HUES48 (cell line): ENCODE results near the gene LRRIQ4.
A peak's percentile ranks its signal among the peaks of the same experiment; 100 is the strongest.

Source experiments
- H3K27ac ChIP-seq: one replicate; pipeline ENCODE4 v1.7.0; 2013; ENCODE audit warnings: low read depth, low read length, inconsistent platforms
- H3K27me3 ChIP-seq: 2 replicates; pipeline ENCODE4 v1.6.1; 2013; ENCODE audit warnings: mild to moderate bottlenecking, low read length; ENCODE audit not compliant: control insufficient read depth, insufficient read depth
- H3K36me3 ChIP-seq: 2 replicates; pipeline ENCODE4 v1.6.1; 2013; ENCODE audit warnings: low read length; ENCODE audit not compliant: control insufficient read depth, insufficient read depth
- H3K4me1 ChIP-seq: 2 replicates; pipeline ENCODE4 v1.6.1; 2013; ENCODE audit warnings: mild to moderate bottlenecking, low read length; ENCODE audit not compliant: control insufficient read depth, insufficient read depth
- H3K4me3 ChIP-seq: 2 replicates; pipeline ENCODE4 v1.5.1; 2013; ENCODE audit warnings: mild to moderate bottlenecking, low read depth, low read length
- H3K9ac ChIP-seq: 2 replicates; pipeline ENCODE4 v1.6.1; 2013; ENCODE audit warnings: mild to moderate bottlenecking, low read depth, low read length, moderate library complexity
- H3K9me3 ChIP-seq: 2 replicates; pipeline ENCODE4 v1.6.1; 2013; ENCODE audit warnings: low read length; ENCODE audit not compliant: control insufficient read depth, insufficient read depth

Gene LRRIQ4

GRCh38 chr3:169861871-169862270, 49.2 kb downstream of the LRRIQ4 start:
- Histone ChIP-seq H3K36me3 (no peaks in the 10 kb centered on the region), H3K27me3 (no peaks in the 10 kb centered on the region), H3K4me1 (peaks cover 5% of the 10 kb centered on the region; the same call in 1 of the 2 replicates), H3K4me3 (no peak overlapping the region), H3K9ac (no peak overlapping the region), H3K9me3 (no peaks in the 10 kb centered on the region), H3K27ac (peak overlapping the region; percentile 5)

- no peak overlapping the region for H3K27ac ChIP-seq
- H3K4me3 ChIP-seq, result no peak overlapping the region
- H3K27me3 ChIP-seq, result no peaks in the 10 kb centered on the region
- peaks cover 5% of the 10 kb centered on the region; the same call in 1 of the 2 replicates for H3K4me1 ChIP-seq
- H3K36me3 ChIP-seq, result no peaks in the 10 kb centered on the region
- no peaks in the 10 kb centered on the region for H3K9me3 ChIP-seq
- no peak overlapping the region for H3K9ac ChIP-seq
Observed at GRCh38 chr3:169863458-169863899, 50.8 kb downstream of the LRRIQ4 start.

GRCh38 chr3:169864270-169864669, 51.6 kb downstream of the LRRIQ4 start:
- H3K4me3 ChIP-seq, result no peak overlapping the region
- no peak overlapping the region for H3K9ac ChIP-seq
- no peak overlapping the region for H3K27ac ChIP-seq
- no peaks in the 10 kb centered on the region for H3K36me3 ChIP-seq
- H3K9me3 ChIP-seq, result no peaks in the 10 kb centered on the region
- no peaks in the 10 kb centered on the region for H3K27me3 ChIP-seq
- H3K4me1 ChIP-seq, result peaks cover 5% of the 10 kb centered on the region; the same call in 1 of the 2 replicates

- Histone ChIP-seq H3K36me3 (no peaks in the 10 kb centered on the region), H3K27ac (no peak overlapping the region), H3K4me1 (peaks cover 12% of the 10 kb centered on the region), H3K4me3 (no peak overlapping the region), H3K27me3 (no peaks in the 10 kb centered on the region), H3K9ac (no peak overlapping the region), H3K9me3 (no peaks in the 10 kb centered on the region)
Observed at GRCh38 chr3:169865176-169865767, 52.6 kb downstream of the LRRIQ4 start.

- Histone ChIP-seq H3K4me1 (peaks cover 8% of the 10 kb centered on the region; the same call in 1 of the 2 replicates), H3K4me3 (no peak overlapping the region), H3K27ac (no peak overlapping the region), H3K27me3 (no peaks in the 10 kb centered on the region; the same call in 1 of the 2 replicates), H3K36me3 (no peaks in the 10 kb centered on the region), H3K9ac (no peak overlapping the region), H3K9me3 (no peaks in the 10 kb centered on the region)
Observed at GRCh38 chr3:169867584-169868210, 55.0 kb downstream of the LRRIQ4 start.

GRCh38 chr3:169868369-169868768, 55.7 kb downstream of the LRRIQ4 start:
- Histone ChIP-seq H3K4me1 (peaks cover 8% of the 10 kb centered on the region; the same call in 1 of the 2 replicates), H3K9me3 (no peaks in the 10 kb centered on the region), H3K4me3 (no peak overlapping the region), H3K27me3 (no peaks in the 10 kb centered on the region; the same call in 1 of the 2 replicates), H3K27ac (no peak overlapping the region), H3K36me3 (no peaks in the 10 kb centered on the region), H3K9ac (no peak overlapping the region)

GRCh38 chr3:169869484-169870220, 57.0 kb downstream of the LRRIQ4 start, which contains the start of gene LRRC31:
LRRC31 (minus strand) TSS chr3:169869935; CDS start chr3:169869807, 128 bp downstream.
- no peaks in the 10 kb centered on the region for H3K9me3 ChIP-seq
- no peak within 1 kb of the TSS for H3K27ac ChIP-seq
- no peak within 1 kb of the TSS for H3K9ac ChIP-seq
- no peak within 1 kb of the TSS for H3K4me3 ChIP-seq
- peaks cover 8% of the 10 kb centered on the region; the same call in 1 of the 2 replicates for H3K4me1 ChIP-seq
- no peaks in the 10 kb centered on the region for H3K36me3 ChIP-seq
- no peaks in the 10 kb centered on the region; the same call in 1 of the 2 replicates for H3K27me3 ChIP-seq

GRCh38 chr3:169871129-169871886, 58.6 kb downstream of the LRRIQ4 start:
- Histone ChIP-seq H3K9me3 (no peaks in the 10 kb centered on the region), H3K27me3 (no peaks in the 10 kb centered on the region; the same call in 1 of the 2 replicates), H3K4me3 (no peak overlapping the region), H3K36me3 (no peaks in the 10 kb centered on the region), H3K4me1 (peaks cover 8% of the 10 kb centered on the region; the same call in 1 of the 2 replicates), H3K27ac (no peak overlapping the region), H3K9ac (no peak overlapping the region)

GRCh38 chr3:169879013-169879557, 66.4 kb downstream of the LRRIQ4 start:
- Histone ChIP-seq H3K9me3 (no peaks in the 10 kb centered on the region), H3K9ac (no peak overlapping the region), H3K27me3 (no peaks in the 10 kb centered on the region), H3K4me1 (no peaks in the 10 kb centered on the region), H3K36me3 (no peaks in the 10 kb centered on the region), H3K27ac (no peak overlapping the region), H3K4me3 (no peak overlapping the region)

GRCh38 chr3:169879845-169880575, 67.3 kb downstream of the LRRIQ4 start:
- no peaks in the 10 kb centered on the region for H3K27me3 ChIP-seq
- H3K9ac ChIP-seq, result no peak overlapping the region
- H3K27ac ChIP-seq, result no peak overlapping the region
- no peaks in the 10 kb centered on the region for H3K4me1 ChIP-seq
- no peaks in the 10 kb centered on the region for H3K36me3 ChIP-seq
- no peak overlapping the region for H3K4me3 ChIP-seq
- no peaks in the 10 kb centered on the region for H3K9me3 ChIP-seq
